ENCODE results near the gene SLX4.

The SLX4 gene

DNA sequence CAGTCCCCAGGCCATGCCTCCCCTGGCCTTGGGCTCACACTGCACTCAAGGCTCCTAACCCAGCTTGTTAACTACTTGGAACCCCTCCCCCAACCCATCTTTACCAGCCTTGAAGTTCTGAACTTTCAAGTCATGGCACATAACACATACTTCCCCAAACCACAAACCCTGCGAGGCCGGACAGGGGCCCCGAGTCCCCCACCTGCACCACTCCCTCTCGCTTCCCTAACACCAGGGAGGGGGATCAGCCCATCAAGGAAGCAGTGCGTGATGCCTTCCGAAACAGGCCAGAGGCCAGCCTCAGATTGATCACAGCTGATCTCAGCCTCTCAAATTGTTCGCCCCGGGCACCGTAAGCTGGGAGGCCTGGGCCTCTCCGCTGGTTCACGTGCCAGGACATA is 31.2 kb downstream of the SLX4 start:
- DNase-seq = no peak

DNA sequence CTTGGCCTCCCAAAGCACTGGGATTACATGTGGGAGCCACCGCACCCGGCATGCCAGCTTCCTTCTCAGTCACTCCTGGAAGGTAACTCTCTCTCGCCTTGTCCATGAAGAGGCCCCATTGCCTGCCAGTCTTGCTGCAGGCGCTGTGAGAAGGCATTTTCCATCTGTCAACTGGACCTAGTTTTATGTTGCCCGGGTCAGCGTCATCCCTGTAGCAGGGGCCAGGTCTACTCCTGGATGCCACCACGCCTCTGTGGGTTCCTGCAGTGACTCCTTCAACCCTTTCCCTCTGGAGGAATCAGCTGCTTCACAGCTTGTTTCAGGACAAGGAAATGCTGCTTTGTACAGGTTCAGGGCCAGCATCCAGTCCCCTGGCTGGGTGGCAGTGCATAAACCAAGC is 31.6 kb downstream of the SLX4 start:
- no peak for DNase-seq

DNA sequence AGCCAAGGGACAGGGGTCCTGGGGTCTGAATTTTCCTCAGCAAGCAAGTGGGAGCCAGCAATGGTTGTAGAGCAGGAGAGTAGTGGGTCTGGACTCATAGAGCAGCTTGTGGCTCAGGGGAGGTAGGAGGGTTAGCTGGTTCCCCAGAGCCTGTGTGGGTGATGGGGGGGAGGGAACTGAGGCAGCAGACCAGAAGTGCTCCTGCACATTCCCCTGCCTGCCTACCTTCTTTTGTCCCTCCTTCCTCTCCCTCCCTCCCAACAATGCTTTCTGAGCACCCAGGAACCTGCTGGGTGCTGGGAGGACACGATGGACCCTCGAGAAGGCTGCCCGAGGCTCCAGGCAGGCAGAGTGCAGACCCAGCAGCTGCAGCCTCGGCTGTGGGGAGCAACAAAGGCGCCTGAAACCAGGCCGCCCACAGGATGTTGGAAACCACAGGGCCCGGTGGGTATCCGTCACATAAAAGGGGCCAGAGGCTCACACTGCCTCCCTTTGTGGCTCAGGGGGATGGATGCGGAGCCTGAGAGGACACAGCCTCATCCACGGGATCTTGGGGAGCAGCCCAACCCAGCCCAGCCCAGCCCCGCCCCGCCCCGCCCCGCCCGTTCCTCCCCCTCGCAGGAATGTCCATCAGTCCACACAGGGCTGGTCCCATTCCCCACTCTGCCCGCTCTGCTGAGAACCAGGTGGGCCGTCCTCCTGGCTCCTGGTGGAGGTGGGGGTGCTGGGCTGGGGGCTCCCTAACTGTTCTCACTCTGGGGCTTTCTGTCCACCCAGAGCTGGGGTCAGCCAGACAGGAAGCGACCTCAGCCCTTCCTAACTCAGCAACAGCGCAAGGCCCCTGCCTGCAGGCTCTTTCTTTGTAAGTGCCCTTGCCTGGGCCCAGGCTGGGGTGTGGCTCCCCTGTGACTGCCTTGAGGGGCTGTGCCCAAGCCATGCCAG is 32.5 kb downstream of the SLX4 start:
- peak; percentile 84 for DNase-seq

DNA sequence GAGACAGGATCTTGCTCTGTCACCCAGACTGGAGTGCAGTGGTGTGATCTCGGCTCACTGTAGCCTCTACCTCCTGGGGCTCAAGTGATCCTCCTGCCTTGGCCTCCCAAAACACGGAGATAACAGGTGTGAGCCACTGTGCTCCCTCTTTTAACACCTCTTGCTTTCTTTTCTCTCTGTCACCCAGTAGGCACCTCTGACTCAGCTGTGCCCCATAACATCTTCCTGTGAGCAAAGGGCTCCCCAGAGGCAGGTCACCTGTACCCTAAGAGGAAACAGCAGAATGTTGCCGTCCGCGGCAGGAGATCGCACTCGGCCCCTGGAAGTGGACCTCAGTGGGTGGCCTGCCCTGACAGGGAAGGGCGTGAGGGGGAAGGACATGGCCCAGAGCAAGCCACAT is 33.3 kb downstream of the SLX4 start:
- peak; percentile 73 for DNase-seq

DNA sequence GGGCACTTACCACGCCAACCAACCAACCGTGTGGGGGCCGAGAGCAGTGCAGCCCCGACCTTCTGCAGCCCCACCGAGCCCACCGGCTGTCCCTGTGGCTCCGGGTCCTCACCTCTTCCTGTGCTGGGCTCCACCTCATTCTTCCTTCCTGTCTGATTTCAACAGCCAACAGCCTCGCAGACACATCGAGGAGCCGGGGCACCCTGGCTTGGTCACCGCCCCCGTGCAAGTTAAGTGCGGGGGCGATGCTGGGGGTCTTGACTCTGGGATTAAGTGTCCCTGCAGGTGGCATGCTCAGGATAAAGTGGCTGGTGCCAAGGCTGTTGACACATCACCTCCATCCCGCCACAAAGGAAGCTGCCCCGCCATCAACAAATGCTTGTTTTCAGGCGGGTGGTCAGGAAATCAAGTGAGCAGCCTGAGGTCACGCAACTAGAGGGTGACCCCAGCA is 34.1 kb downstream of the SLX4 start, which contains the start of gene NLRC3:
NLRC3 (minus strand) TSS at position 102 of the 451 bp plus-strand sequence. CDS start 12,367 bp downstream, outside the sequence.
- DNase-seq = peak; percentile 75

DNA sequence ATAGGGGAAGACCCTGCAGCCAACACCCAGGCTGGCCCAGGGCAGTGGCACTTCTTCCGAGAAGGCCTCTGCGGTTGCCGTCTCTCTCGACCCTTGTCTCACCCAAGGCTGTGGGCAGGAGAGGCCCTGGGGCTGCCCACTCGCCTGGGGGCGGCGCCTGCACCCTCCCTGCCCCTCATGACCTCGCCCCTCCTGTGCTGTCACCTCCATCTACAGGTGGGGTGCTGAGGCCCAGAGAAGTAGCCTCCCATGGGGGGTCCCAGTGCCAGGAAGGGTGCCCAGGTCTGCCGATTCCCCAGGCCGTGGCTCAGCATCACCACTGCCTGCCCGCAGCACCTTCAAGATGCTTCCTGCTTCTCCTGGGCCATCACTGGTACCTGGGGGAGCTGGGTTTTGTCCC is 35.2 kb downstream of the SLX4 start:
- DNase-seq = peak; percentile 64

DNA sequence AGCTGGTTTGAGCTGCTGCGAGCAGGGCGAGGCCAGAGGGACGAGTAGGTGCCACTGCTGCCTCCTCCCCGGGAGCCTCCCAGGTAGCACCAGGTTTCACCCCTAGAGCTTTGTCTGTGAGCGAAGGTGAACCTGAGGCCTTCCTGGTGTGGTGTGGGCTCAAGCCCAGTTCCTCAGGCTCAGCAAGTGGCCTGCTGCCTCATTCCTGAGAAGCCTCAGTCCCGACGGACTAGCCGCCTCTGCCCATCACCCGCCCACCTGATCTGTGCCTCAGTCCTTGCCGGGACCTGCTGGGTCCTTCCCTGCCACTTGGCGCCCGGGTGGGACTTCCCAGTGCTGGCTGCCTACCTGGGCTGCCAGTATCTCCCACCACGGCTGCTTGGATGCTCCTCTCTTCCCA is 35.9 kb downstream of the SLX4 start:
- DNase-seq = no peak

DNA sequence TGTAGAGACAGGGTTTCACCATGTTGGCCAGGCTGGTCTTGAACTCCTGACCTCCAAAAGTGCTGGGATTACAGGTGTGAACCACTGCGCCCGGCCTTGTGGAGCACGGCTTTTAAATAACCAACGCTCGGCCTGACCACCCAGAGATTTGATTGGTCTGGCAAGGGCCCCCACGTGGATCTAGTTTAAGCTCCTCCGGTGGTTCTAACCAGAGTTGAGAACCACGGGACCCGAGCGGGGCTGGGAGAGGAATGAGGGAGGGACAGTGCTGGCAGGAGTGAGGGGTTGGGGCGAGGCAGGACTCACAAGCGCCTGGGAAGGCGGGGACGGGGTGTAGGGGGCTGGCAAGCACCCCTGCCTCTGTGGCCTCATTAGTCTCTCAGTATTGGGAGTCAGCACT is 37.2 kb downstream of the SLX4 start:
- DNase-seq = no peak

DNA sequence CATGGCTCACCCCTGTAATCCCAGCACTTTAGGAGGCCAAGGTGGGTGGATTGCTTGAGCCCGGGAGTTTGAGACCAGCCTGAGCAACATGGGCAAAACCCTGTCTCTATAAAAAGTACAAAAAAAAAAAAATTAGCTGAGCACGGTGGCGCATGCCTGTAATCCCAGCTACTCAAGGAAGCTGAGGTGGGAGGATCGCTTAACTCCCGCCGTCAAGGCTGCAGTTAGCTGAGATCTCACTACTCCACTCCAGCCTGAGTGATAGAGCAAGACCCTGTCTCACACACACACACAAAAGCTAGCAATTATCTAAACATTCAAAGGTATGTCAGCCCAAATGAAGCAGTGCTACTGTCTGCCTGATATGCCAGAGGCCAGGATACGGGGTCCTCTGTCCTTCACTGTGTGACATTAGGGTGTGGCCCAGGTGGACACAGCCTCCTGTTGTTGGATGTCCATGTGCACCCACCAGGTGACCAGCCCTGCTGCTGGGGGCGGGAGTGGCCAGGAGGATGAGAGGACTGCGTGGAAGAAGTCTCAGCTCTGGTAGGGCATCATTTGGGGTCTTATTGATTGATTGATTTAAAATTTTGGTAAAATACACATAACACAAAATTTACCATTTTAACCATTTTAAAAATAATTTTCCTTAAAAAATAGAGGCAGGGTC is 38.1 kb downstream of the SLX4 start:
- DNase-seq = no peak

DNA sequence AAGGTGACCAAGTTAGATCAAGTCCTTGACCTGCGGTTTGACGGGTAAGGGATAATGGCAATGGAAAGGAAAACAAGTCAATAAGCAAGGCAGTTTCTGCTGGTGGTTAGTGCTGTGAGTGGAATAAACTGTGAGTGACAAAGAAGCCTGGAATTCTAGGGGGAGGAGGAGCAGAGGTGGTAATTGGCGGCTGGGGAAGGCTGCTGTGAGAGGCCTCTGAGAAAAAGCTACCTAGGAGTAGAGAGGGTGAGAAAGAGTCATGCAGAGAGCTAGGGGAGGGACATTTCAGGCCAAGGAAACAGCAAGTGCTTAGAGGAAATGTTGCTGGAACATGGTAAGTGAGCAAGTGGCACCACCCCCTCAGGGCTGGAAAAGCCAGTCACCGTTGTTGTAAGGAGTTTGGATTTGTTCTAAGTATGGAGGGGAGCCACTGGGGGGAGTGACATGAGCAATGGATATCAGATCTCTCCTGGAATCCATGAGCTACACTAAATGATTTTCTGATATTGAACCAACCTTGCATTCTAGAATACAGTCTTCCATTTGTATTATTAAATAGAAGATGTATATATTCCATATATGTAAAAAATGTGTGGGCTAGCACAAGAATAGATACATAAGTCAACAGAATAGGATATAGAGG is 40.9 kb downstream of the SLX4 start:
- no peak for DNase-seq

DNA sequence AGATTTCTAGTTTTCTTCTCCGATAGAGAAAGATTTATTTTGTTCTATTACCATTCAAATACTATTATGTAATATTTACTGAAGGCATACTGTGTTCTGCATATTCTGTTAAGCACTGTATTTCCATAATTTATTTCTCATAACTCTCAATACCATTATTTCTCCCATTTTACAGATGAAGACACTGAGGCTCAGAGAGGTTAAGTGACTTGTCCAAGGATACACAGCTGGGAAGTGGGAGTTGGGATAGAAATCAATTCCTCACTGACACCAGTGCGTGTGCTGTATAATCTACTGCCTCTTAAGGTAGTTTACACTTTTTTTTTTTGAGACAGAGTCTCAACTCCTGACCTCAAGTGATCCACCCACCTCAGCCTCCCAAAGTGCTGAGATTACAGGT is 41.6 kb downstream of the SLX4 start:
- no peak for DNase-seq

DNA sequence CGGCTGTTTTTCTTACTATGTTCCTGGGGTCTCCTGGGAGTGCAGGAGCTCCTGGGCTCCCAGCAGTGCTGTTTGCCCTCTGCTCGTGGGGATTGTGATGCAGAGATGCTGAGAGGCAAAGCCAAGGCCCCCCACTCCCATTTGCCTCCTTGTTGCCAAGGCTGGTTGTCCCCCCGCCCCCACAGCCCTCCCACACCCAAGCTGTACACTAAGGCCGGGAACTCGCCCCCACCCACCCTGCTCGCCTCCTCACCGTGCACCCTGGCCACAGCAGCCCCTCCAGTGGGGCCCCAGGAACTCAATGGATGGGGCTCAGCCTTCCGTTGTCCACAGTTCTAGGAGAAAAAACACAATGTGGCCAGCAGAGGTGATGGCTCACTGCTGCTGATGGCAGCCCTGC is 44.4 kb downstream of the SLX4 start:
- no peak for DNase-seq

DNA sequence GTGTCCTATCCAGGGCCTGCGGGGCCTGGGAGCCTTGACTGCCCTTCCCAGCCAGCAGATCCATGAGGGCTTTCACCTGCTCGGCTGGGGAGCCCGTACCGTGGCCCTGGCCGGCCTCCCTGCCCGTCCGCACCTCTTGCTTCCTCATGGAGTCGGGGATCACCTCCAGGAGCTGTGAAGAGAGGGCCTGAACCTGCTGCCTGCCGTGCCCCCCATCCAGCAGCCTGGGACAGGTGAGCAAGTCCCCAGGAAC is 46.6 kb downstream of the SLX4 start:
- no peak for DNase-seq

DNA sequence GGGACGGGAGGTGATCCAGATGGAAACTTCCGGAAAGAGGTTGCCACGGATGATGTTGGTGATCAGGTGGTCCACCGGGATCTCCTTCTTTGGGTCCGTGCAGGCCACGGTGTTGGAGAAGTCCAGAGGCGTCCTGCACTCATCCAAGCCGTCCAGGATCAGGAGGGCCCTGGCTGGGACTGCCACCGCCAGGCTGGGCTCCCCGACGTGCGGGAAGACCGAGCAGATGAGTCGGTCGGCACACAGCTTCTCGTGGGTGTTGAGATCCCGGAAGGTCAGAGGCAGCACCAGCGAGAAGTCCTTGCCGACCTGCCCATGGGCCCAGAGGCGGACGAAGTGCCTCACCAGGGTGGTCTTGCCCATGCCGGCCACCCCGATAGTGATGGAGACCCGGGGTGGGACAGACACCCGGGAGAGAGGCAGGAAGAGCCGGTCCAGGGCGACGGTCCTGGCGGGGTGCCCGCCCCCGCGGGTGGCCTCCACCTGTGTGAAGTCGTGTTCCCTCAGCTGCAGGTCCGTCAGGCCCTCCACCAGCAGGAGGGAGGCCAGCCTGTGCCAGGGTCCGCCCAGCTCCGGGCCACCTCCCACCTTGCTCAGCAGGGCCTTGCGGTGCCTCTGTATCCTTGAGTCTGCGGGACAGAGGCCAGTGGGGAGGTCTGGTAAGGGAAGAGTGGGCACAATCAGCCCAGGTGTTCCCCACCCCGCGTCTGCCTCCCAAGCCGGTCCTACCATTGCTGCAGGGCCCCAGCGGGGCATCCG is 47.1 kb downstream of the SLX4 start:
- DNase-seq = no peak

DNA sequence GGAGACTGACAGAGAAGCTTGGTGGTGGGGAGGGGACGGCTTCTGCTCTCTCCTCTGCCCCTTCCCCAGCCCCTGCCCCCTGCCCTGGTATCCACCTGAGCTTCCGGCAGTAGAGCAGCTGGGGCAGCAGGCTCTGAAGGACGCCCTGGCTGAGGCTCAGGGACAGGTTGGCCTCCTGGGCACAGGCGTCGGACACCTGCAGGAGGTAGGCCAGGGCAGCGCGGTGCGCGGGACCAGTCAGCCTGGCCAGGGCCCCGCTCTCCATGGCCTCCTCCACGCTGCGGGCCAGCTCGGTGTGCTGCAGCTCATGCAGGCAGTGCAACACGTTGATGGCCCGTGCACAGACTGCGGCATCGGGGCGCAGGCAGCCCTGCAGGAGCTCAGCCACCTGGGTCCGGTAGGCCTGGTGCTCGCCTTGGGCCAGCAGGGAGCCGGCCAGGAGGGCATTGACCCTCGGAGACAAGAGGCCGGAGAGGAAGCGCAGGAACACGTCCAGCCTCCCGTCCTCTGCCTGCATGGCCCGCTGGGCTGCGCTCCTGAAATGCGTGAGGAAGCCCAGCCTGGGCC is 48.4 kb downstream of the SLX4 start:
- no peak for DNase-seq

DNA sequence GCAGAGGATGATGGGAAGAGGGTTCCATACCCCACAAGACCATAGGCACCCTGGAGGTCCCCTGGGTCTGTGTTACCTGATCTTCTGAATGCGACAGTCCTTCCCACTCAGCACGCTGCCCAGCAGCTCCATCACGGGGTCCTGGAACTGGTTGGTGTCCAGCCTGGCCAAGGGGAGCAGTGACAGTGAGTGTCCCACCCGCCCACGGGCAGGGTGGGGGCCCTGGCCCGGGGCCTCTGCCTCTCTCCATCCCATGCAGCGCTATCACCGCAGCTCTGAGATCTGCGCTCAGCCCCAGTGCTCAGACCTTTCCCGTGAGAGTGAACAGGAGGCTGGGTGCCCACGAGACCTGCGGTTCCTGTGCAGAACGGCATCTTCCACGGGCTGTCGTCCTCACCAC is 49.8 kb downstream of the SLX4 start:
- no peak for DNase-seq

DNA sequence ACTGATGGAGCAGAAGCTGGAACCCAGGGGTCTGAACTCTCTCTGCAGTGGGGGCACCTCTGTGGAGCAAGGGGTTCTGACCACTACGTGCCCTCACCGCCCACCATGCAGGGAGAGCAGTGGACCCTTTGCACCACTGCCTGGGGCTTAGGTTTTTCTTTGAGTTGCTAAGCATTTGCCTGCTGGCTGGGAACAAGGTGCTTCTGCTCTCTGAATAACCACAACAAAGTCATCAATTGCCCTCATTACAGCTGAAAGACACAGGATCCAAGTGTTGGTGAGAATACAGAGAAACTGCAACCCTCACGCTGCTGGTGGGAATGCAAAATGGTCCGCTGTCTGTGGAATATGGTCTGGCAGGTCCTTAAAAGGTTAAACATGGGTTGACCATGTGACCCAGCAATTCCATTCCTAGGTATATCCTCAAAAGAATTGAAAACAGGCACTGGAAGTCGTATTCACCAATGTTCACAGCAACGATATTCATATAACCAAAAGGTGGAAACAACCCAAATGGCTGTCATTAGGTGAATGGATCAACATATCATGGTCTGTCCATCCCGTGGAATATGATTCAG is 57.0 kb downstream of the SLX4 start:
- DNase-seq = no peak

DNA sequence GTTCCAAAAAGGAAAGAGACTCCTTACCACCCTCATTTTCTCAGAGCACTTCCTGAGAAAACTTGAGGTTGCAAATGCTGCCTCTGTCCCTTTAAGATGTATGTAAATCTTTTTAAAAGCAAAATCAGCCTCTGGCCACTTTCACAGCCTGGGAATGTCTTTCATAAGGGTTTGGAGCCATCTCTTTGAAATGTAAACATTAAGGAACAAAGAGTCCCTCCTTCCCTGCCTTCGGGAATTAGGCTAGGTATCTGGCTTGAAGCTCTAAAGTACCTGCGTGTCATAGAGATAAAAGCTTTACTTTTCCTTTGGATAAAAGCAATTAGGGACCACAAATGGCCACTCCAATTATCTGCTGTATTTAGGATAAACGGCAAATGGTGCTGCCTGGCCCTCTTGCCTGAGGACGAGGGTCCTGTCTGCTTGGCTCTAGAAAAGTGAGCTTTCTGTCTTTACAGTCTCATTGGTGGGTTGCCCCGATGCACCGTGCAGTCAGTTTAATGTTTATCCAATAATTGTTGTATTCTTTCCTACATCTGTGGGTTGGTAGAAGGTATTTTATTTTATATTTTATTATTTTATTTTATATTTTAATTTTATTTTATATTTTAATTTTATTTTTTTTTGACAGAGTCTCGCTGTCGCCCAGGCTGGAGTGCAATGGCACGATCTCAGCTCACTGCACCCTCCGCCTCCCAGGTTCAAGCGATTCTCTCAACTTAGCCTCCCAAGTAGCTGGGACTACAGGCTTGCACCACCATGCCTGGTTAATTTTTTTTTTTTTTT is 58.1 kb downstream of the SLX4 start:
- no peak for DNase-seq

DNA sequence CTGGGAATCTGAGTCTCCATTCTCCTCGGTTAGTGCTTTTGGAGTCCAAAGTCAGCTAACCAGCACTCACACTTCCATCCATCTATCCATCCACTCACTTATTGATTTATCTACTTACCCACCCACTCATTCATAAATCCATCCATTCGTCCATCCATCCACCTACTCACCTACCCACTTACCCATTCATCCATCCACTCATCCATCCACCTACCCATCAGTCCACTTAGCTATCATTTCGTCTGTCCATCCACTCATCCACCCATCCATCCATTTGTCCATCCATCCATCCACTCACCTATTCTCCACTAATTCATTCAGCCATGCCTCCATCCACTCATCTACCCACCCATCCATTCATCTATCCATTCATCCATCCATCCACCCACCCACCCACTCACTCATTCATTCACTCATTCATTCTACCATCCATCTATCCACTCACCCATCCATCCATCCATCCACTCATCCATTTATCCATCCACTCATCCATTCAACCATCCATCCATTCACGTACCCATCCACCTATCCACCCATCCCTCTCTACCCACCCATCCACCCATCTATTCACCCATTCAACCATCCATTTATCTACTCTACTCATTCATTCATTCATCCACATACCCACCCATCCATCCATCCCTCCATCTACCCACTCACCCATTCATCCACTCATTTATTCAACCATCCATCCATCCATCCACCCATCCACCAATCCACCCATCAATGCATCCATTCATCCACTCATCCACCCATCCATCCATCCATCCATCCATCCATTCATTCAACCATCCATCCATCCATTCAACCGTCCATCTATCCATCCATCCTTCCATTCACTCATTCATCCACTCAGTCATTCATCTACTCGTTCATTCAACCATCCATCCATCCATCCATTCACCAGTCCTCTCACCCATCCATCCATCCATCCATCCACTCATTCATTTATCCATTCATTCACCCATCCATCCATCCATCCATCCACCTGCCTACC is 60.3 kb downstream of the SLX4 start:
- no peak for DNase-seq

DNA sequence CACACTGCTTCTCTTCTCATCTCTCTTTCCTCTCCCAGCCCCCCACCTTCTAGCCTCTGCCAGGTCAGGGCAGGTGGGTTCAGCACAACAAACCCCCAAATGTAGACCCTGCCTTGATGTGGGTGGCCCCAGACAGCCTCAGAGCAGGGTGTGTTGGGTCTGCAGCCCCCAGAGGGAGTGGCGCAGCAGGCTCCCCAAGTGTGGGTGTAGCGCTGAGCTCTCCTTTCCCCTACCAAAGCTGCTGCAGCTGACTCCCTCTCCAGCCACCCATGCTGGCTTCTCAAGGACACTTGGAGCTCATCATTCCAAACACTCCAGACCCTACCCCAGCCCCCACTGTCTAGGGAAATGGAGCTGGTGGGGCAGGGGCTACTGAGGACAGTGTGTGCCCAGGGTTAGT is 61.5 kb downstream of the SLX4 start:
- no peak for DNase-seq
